AG04450 (cell line): ENCODE data around the gene MSI2. TPM values are rescaled to one million over a fixed set of nuclear protein-coding genes. Genes with fewer than 3 reads are reported as not detected.

ENCODE experiments used
- CTCF ChIA-PET: fragments of 300-600, 350-600 bp; formaldehyde crosslinking; extraction: SDS; loops from one replicate; lab custom pipeline; 2022; ENCODE audit warnings: antibody characterized with exemption, inconsistent platforms; lab: Charles Lee
- POLR2A ChIA-PET: fragments of 350-600 bp; formaldehyde crosslinking; extraction: SDS; loops from one replicate; lab custom pipeline; 2021; ENCODE audit warnings: antibody characterized with exemption, inconsistent platforms; lab: Yijun Ruan, JAX
- DNase-seq: peaks from one replicate; pipeline ENCODE4 v3.0.0-alpha.2; 2011; ENCODE audit warnings: low read depth, low spot score
- H3K27ac ChIP-seq: one replicate; pipeline ENCODE4 v1.5.1; 2012; ENCODE audit warnings: low read depth, low read length, control low read depth
- H3K27me3 ChIP-seq: one replicate; pipeline ENCODE4 v1.6.0; 2012; ENCODE audit warnings: low read length; ENCODE audit not compliant: control insufficient read depth, insufficient read depth
- H3K4me3 ChIP-seq: 2 replicates; pipeline ENCODE4 v1.5.1; 2011; ENCODE audit warnings: mild to moderate bottlenecking, low read depth, low read length, control low read depth
- H3K9me3 ChIP-seq: 2 replicates; pipeline ENCODE4 v1.5.1; 2012; ENCODE audit warnings: low read length; ENCODE audit not compliant: control insufficient read depth, insufficient read depth
- polyA plus RNA-seq: library from polyadenylated mRNA; depleted of rRNA; stranded (reverse); fragments of >200 nt; gene quantifications from 2 replicates; pipeline ENCODE4 v1.2.3, GENCODE V29; 2011
- TF ChIP-seq, protein P1 (sequence below): IDR thresholded peaks from 2 replicates; pipeline ENCODE4 v1.5.1; 2011; ENCODE audit warnings: low read depth, low read length, control low read depth, inconsistent platforms

MSI2 gene
- polyA plus RNA-seq, 1 experiment = 26.2 TPM

DNA sequence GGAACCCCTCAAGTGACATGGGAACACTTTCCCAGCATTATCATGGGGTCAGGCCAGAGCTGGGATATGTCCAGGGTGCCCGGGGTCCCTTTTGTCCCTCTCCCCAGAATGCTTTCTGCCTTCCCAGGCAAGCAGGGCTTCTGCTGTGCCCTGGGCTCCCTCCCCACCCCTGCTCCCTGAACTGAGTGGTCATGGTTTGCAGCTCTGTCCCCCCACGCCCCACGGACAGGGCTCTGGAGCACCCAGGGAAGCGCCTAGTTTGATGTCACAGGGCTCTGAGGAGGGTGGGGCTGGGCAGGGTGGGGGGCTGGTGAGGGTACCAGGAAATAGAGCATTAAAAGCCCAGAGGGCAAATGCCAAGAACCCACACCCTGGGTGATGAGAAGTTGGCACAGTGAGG is 396.5 kb downstream of the MSI2 start:
- DNase-seq = no peak
- no peak overlapping the region for H3K27ac ChIP-seq
- ChIA-PET CTCF (interaction anchor here (1.1 kb wide), 1 partner anchor 19 kb away, joined by 4 read pairs; no protein-coding TSS in a partner anchor), POLR2A (no interaction called here)
- TF ChIP-seq, protein P1, sequence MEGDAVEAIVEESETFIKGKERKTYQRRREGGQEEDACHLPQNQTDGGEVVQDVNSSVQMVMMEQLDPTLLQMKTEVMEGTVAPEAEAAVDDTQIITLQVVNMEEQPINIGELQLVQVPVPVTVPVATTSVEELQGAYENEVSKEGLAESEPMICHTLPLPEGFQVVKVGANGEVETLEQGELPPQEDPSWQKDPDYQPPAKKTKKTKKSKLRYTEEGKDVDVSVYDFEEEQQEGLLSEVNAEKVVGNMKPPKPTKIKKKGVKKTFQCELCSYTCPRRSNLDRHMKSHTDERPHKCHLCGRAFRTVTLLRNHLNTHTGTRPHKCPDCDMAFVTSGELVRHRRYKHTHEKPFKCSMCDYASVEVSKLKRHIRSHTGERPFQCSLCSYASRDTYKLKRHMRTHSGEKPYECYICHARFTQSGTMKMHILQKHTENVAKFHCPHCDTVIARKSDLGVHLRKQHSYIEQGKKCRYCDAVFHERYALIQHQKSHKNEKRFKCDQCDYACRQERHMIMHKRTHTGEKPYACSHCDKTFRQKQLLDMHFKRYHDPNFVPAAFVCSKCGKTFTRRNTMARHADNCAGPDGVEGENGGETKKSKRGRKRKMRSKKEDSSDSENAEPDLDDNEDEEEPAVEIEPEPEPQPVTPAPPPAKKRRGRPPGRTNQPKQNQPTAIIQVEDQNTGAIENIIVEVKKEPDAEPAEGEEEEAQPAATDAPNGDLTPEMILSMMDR = no peak
- H3K4me3 ChIP-seq = no peak overlapping the region
- no peaks in the 10 kb centered on the region for H3K27me3 ChIP-seq
- no peaks in the 10 kb centered on the region; the same call in 1 of the 2 replicates for H3K9me3 ChIP-seq

GRCh38 chr17:57653279-57653678 is 397.0 kb downstream of the MSI2 start:
- H3K27me3 ChIP-seq = no peaks in the 10 kb centered on the region
- ChIA-PET CTCF (interaction anchor here (1.1 to 1.4 kb wide), 2 partner anchors 19 to 410 kb away, joined by 3 to 4 read pairs; no protein-coding TSS in a partner anchor), POLR2A (no interaction called here)

DNA sequence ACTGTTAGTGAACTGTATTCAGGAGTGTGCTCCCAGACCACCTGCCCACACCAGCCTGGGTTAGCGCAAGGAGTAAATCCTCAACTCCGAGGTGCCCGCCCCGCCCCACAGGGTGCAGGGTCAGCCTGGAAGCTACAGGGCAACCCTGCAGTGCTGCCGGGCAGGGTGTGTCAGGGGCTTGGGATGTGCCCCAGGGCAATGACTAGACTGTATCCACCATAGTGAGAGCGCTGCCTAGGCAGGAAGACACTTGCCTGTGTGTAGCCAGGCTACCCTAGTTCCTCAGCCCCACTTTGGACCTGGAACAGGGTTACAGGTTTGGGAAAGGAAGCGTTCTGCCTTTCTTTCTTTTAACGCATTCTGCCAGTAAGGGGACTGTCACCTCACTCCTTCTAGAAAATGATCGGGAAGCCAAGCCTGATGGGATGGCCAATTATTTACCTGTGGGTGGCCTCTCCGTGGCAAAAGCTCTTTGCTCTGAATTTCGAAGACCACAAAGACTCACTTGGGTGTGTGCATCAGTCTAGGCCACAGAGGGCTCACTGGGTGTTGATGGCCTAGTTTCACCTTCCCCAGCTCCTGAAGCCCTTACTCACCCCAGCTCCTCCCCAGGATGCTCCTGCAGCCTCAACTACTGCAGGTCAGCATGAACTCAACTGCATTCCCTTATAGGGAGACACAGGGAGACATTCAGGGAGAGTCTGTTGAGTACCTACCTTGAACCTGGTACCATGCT is 397.9 kb downstream of the MSI2 start:
- Histone ChIP-seq H3K4me3 (no peak overlapping the region), H3K27me3 (no peaks in the 10 kb centered on the region), H3K9me3 (no peaks in the 10 kb centered on the region), H3K27ac (no peak overlapping the region)
- TF ChIP-seq, protein P1 = no peak
- ChIA-PET CTCF (interaction anchor here (1.4 to 1.6 kb wide), 2 partner anchors 56 to 411 kb away, joined by 3 to 4 read pairs; no protein-coding TSS in a partner anchor), POLR2A (no interaction called here)
- DNase-seq = no peak

More at GRCh38 chr17:57653279-57653678, 397.0 kb downstream of the MSI2 start:
- no peaks in the 10 kb centered on the region; the same call in 1 of the 2 replicates for H3K9me3 ChIP-seq
- TF ChIP-seq, protein P1 = no peak
- H3K4me3 ChIP-seq = no peak overlapping the region
- DNase-seq = no peak
- H3K27ac ChIP-seq = no peak overlapping the region

- TF ChIP-seq, protein P1 = no peak
- no peak overlapping the region for H3K4me3 ChIP-seq
- H3K27ac ChIP-seq = no peak overlapping the region
- no peaks in the 10 kb centered on the region for H3K9me3 ChIP-seq
- CTCF ChIA-PET = interaction anchor here (0.7 to 1.7 kb wide), 3 partner anchors 16 to 177 kb away, joined by 3 to 9 read pairs (median 4); no protein-coding TSS in a partner anchor
- no peaks in the 10 kb centered on the region for H3K27me3 ChIP-seq
- POLR2A ChIA-PET = no interaction called here
- DNase-seq = no peak
These were observed 399.2 kb downstream of the MSI2 start for GRCh38 chr17:57655553-57655952.

DNA sequence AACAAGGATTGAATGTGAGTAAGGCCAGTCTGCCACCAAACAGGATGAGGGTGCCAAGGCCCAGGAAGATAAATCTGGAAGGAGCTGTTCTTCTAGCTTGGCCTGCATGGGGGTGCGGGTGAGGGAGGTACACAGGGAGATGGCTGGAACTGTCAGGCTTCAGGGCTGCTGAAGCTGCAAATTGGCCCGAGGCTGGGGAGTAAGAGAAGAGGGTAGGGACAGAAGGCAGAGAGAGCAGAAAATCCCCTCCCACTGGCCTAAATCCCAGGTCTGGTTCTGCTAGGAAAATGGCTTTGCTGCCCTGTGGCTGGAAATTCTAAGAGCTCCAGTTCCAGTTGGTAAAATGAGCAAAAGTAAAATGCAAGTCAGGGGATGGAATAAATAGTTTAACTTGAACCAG is 400.9 kb downstream of the MSI2 start:
- Histone ChIP-seq H3K9me3 (no peaks in the 10 kb centered on the region), H3K27ac (no peak overlapping the region), H3K27me3 (no peaks in the 10 kb centered on the region), H3K4me3 (no peak overlapping the region)
- CTCF ChIA-PET = interaction anchor here (1.0 to 1.4 kb wide), 3 partner anchors 13 to 413 kb away, joined by 3 to 7 read pairs (median 3); no protein-coding TSS in a partner anchor
- TF ChIP-seq, protein P1 = no peak
- POLR2A ChIA-PET = no interaction called here
- no peak for DNase-seq
